Measurements from ENCODE around the gene RNU1-3.
"Not testable (repeated sequence)": the region's sequence is repeated elsewhere in the genome, so short reads cannot be mapped to it uniquely, and the experiment has no call there.

DNA sequence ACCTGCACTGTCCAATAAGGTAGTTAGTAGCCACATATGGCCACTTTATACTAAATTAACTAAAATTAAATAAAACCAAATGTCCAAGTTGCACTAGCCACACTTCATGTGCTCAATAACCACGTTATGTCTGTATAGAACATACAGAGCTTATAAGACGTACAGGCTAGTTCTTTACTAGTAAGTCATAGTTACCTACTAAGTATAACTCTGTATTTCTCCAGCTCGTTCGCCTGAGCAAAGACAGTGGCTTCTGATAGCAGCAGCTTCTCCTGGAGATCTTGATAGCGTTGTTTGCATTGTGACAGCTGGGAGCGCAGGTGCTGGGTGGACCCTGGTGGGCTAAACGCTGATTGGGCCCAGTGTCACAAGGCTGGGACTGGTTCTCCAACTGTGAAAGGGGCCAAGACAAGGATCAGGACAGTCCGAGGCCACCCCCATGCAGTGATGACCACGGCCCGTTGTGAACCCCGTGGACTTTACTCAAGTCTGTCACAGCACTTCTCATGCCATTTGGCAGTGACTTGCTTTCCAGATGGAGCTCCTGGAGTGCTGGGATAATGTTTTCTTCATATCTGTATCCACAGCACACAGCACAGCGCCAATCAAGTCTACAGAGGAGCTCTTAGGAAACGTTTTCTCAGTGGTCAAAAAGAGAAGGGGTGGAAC, 20.5 kb upstream of the RNU1-3 start:
- TF ChIP-seq, protein P1, sequence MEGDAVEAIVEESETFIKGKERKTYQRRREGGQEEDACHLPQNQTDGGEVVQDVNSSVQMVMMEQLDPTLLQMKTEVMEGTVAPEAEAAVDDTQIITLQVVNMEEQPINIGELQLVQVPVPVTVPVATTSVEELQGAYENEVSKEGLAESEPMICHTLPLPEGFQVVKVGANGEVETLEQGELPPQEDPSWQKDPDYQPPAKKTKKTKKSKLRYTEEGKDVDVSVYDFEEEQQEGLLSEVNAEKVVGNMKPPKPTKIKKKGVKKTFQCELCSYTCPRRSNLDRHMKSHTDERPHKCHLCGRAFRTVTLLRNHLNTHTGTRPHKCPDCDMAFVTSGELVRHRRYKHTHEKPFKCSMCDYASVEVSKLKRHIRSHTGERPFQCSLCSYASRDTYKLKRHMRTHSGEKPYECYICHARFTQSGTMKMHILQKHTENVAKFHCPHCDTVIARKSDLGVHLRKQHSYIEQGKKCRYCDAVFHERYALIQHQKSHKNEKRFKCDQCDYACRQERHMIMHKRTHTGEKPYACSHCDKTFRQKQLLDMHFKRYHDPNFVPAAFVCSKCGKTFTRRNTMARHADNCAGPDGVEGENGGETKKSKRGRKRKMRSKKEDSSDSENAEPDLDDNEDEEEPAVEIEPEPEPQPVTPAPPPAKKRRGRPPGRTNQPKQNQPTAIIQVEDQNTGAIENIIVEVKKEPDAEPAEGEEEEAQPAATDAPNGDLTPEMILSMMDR (IDR thresholded peaks at IDR 0.05; ENCODE audit: low read length): not testable (repeated sequence)
- not testable (repeated sequence) for TF ChIP-seq EZH2 (IDR thresholded peaks at IDR 0.05; ENCODE audit: borderline replicate concordance, low read length)

Measured in OCI-LY1 (cell line).